GM19025 (cell line): ENCODE data around the gene ECI1.

Experiments used
- ATAC-seq: cut with Tn5 transposase; IDR thresholded peaks from one replicate; pipeline ENCODE4 v1.9.1; 2021; ENCODE audit warnings: mild to moderate bottlenecking, low read depth, moderate library complexity; ENCODE audit not compliant: unreplicated experiment

ECI1 gene

DNA sequence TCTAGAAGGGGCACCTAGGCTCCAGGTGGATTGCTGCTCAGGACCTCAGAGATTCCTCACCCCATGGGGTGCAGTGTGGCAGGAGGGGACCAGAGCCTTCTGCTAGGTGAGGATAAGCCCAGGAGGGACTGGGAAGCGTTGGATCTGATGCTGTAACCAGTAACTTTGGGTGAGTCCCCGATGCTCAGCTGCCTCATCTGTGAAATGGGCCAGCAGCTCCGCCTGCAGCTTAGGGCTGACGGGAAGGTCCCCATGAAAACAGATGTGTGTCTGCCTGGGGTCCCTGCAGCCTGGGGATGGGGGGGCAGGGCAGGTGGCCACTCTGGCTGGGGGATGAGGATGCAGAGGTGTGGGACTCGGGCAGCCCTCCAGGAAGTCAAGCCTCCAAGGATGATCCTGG is 52.3 kb downstream of the ECI1 start:
- no peak for ATAC-seq

DNA sequence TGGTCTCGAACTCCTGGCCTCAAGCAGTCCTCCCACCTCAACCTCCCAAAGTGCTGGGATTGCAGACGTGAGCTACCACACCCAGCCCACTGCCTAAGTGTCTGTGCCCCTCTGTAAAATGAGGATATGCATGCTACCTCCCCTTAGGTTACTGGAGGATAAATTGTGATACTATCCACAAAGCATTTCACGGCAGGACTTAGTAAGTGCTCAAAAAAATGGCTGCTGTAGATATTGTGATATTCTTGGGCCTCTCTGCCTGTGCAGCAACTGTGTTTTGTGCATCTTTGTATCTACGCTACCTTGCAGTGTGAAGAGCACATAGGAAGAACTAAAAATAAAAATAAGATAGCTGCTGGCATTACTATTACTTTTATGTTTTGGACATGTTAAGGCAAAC is 53.1 kb downstream of the ECI1 start:
- ATAC-seq = no peak

DNA sequence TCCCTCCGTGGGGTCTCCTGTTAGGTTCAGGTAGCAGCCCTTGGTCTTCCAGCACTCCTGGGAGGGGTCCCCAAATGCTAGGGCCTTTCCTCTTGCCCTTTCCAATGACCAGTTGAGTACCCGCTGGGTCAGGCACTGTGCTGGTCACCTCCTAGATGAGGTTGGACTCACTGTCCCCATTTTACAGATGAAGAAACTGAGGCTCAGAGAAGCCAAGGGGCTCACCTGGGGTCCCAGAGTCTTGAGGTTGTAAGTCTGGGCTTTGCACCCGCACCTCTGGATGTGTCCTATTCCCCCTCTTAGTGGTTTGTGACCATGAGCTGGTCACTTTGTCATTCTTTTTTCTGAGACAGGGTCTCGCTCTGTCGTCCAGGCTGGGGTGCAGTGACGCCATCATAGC is 53.6 kb downstream of the ECI1 start:
- no peak for ATAC-seq

DNA sequence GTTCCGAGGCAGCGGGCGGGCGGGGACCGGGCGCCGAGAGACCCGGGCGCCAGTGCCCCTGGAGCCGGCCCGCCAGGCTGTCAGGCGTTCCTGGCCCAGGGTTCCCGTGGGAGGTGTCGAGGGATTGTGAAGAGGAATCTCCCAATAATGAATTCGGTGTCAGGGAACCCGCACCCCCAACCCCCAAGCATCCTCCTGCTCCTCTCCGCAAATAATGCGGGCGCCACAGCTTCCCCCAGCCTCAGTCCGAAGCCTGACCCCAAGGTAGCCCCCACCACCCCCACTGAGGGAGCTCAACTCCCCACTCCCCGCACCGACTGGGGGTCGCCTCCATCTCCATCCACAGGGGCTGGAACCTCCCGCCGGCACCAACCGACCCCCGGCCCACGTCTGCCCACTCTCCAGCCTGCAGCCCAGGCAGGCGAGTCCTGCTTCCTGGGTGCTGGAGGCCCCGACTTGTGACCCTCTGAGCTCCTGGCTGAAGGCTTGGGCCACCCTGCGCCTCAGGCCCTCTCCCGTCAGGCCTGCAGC is 54.3 kb downstream of the ECI1 start:
- no peak for ATAC-seq

DNA sequence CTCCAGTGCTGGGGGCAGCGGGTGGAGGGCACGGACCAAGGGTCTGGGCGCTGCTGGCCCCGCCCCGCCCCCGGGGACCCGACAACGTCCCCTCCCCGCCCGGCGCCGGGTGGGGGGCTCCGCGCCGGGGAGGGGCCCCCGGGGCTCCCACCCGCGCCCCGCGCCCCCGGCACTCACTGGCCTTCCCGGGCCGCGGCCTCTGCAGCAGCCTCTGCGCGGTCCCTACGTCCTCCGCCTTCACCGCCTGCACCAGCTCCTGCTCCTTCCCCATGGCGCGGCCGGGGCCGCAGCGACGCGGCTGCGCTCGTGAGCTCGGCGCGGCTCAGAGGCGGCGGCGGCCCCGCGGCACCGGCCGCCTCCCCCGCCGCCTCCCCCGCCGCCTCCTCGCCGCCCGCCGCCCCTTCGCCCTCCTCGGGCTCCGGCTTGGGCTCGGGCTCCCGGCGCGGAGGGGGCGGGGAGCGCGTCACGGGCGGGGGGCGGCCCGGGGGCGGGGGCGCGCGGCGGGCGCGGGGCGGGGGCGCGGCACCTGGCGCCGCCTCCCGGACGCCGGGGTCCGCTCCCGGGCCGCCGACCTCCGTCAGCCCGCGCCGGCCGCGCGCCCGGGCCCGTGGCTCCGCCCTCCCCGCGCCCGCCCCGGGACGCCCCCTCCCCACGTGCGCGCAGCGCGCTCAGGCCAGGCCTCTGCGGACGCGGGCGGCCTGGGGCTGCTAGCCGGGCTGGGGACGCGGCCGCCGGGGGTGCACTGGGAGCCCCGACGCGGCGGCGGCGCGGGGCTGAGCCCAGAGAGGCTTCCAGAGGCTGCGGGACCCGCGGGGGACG is 55.0 kb downstream of the ECI1 start, which contains the start of gene CASKIN1:
TSS of gene CASKIN1 (minus strand) at position 444 of the 819 bp plus-strand sequence. CDS start at position 271, 173 bp downstream.
- ATAC-seq = no peak

DNA sequence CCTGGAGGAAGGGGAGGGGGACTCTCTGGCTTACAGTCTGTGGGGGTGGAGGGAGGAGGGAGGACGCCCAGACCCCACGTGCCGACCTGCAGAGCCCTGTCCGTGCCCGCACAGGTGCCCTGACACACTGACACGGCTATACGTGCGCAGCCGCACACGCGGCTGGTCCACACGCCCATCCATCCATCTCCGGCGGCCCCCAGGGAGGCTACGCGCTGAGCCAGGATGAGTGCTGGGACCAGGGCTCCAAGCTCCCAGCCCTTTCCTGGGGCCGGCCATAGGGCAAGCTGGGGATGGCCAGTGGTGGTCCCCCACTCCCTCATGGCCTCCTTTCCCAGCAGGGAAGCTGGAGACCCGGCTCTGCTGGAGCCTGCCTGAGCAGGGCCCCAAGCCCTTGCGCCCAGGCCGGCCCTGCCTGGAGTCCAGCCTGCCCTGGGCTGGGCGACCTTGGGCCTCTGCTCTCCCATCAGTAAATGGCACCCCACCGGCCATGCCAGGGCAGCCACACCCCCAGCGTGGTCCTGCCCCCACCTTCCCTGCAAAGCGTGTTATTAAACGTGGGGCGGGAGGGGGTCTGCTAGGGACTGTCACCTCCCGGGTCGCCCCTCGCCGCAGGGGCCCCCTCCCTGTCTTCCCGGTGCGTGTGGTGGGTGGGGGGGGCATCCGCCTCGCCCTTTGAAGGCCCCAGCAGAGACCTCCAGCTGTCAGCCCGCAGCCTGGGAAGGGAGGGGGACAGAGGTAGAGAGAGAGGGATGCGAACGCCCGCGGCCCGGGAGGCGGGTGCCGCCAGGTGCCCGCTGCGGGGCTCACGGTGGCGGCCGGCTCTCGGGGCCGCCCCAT is 55.8 kb downstream of the ECI1 start:
- ATAC-seq = no peak

DNA sequence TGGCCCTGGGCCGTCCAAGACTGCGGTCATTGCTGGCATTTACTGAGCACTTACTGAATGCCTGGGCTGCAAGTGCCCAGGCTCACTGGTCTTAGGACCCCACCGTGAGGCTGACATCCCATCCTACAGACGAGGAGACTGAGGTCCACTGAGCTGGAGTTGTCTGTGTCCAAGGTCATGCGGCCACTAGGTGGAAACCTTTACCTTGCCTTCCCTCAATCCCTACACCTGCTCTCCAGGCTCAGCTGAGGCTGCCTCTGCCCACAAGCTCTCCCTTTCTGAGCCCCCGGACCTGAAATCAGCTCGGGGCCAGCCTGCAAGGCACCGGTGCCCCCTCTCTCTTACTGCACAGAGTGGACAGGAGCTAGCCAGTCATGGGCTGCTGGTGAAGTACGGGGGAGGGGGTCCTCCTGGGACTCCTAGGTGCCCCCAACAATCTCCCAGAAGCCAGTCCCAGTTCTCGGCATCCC is 56.5 kb downstream of the ECI1 start:
- no peak for ATAC-seq

DNA sequence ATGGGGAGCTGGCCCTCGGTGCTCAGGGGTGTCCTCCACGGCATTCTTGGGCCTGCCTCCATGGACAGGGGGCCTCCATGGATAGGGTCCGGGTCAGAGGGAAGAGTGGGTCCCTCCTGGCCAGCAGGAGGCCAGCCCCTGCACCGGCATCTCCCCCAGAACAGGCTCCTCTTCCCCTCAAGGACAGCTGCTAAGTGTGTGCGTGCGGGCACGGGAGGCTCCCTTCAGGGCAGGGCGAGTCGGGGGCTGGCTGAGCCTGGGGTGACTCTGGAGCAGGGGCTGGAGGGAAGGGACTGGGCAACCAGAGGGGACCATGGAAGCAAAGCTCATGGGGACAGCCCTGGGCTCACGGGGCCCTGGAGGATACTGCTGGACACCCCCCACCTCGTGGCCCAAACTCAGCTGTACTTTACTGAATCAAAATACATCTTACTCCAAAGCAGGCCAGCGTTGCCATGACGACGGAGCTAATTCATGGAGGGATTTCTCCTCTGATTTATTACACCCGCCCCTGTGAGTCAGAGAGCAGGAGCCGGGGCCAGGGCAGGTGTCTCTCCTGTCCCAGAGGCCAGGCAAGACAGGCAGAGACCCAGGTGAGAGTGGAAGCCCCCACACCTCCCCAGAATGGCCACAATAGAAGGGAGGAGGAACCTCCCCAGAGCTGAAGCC is 57.1 kb downstream of the ECI1 start:
- ATAC-seq = no peak

DNA sequence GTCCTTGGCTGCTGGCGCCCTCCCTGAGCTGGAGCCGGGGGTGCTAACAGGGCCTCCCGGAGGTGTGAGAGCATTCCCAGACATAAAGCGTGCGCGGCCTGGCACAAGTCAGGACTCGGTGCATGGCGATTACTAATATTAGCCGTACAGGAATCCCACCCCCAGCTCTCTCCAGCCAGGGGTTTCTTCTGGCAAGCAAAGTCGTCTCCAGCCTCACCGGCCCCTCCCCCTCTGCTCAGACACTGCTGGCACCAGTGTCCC is 60.0 kb downstream of the ECI1 start:
- ATAC-seq = no peak

DNA sequence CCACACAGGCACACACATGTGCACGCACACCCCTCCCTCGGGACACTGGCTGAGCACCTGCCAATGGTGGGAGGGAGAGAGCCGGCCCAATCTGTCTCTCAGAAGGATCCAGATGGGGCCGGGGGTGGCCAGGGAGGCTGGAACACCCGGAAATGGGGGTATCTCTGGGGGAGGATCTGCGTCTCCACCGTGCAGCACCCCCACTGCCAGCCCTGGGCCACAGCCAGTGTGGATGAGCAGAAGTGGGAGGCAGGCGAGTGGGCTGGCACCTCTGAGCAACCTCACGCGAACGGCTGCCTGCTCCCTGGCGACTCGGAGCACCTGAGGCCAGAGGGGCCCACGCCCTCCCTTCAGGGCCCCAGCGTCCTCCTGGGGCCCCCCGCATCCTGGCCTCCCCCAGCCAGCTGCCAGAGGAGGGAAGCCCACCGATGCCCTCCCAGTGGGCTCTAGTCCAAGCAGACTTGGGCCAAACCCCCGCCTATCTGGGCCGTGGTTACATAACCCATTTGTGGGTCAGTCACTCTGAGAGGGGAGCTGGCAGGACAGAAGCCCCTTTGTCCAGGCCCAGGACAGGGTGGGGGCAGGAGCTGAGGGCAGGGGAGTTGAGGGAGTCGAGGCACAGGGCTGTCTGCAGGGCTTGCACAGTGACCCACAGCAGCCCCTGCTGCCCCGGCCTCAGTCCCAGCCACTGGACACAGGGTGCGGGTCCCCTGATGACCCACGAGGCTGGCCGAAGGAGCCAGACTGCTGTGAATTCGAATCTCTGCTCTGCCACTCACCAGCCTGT is 60.5 kb downstream of the ECI1 start:
- ATAC-seq = no peak

DNA sequence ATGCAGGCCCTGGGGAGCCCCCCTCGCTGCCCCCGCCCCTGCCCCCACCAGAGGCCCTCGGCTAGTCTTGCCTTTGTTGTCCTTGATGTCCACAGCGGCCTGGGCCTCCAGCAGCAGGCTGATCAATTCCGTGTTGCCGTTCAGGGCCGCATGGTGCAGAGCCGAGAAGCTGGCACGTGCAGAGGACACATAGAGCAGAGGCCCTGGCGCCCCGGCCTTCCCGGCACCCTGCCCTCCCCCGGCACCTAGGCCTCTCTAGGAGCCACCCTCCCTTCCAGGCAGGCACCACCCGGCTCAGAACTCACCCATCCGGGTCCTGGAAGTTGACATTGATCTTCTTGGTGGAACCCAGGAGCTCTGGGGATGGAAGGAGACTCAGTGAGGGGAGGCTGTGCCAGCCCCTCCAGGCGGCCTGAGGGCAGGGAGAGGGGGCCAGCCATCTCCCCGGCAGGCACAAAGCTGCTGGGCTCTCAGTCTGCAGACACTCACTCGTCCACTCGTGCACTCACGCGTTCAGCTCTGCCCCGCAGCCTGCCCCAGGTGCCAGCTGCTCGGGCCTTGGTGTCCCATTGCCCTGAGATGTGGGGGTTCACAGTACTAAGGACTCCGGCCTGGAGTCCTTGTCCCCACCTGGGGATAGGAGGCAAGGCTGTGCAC is 61.3 kb downstream of the ECI1 start:
- ATAC-seq = no peak
